Natural killer cell (primary cell): ENCODE measurements around the gene CTDP1. TPM values are rescaled to one million over a fixed set of nuclear protein-coding genes. Genes with fewer than 3 reads are reported as not detected.

Experiments used
- ATAC-seq, 3 donors: fragments of 150-1000 bp in 2 of 3; fragments of 200-7000 bp in 1 of 3; cut with Tn5 transposase; 1 replicate in 1 of 3; 2 replicates in 2 of 3; pipeline ENCODE4 v1.10.0; 2021; ENCODE audit warnings: mild to moderate bottlenecking in 2 of 3, moderate library complexity in 2 of 3
- DNase-seq, 2 donors: peaks; one replicate each; pipeline versions ENCODE4 v3.0.0 to v3.0.0-alpha.2; 2013 to 2021; ENCODE audit warnings: mixed read lengths in 1 of 2
- H3K27ac ChIP-seq: one replicate; pipeline ENCODE4 v1.5.1; 2013; ENCODE audit warnings: mild to moderate bottlenecking, low read length
- H3K27me3 ChIP-seq: one replicate; pipeline ENCODE4 v1.6.1; 2013; ENCODE audit warnings: low read length; ENCODE audit not compliant: control insufficient read depth, insufficient read depth
- H3K36me3 ChIP-seq: one replicate; pipeline ENCODE4 v1.6.1; 2013; ENCODE audit warnings: low read length; ENCODE audit not compliant: control insufficient read depth, insufficient read depth
- H3K4me1 ChIP-seq: one replicate; pipeline ENCODE4 v1.6.1; 2013; ENCODE audit warnings: low read length; ENCODE audit not compliant: control insufficient read depth, insufficient read depth
- H3K4me3 ChIP-seq: one replicate; pipeline ENCODE4 v1.5.1; 2013; ENCODE audit warnings: low read length
- H3K9me3 ChIP-seq: one replicate; pipeline ENCODE4 v1.6.1; 2013; ENCODE audit warnings: low read length; ENCODE audit not compliant: control insufficient read depth, insufficient read depth
- H3K27ac Mint-ChIP-seq, 2 donors: one replicate each; pipeline ENCODE4 v1.8.0; 2022; ENCODE audit warnings: mild to moderate bottlenecking in 2 of 2, mixed read lengths in 2 of 2, moderate library complexity in 1 of 2
- H3K27me3 Mint-ChIP-seq, 2 donors: one replicate each; pipeline ENCODE4 v1.8.0; 2022; ENCODE audit warnings: low read depth in 2 of 2, mixed read lengths in 2 of 2
- H3K36me3 Mint-ChIP-seq: one replicate; pipeline ENCODE4 v1.8.0; 2022; ENCODE audit warnings: mixed read lengths
- H3K4me1 Mint-ChIP-seq, 2 donors: one replicate each; pipeline ENCODE4 v1.8.0; 2022; ENCODE audit warnings: mixed read lengths in 2 of 2
- H3K4me3 Mint-ChIP-seq: one replicate; pipeline ENCODE4 v1.8.0; 2022; ENCODE audit warnings: mild to moderate bottlenecking, moderate library complexity, mixed read lengths
- H3K9me3 Mint-ChIP-seq, 2 donors: one replicate each; pipeline ENCODE4 v1.8.0; 2022; ENCODE audit warnings: mixed read lengths in 2 of 2
- WGBS: methylation state at CpG from one replicate; pipeline ENCODE4 v1.1.7; 2013; ENCODE audit warnings: missing lambda C conversion rate; ENCODE audit not compliant: insufficient coverage; 5-methylcytosine and 5-hydroxymethylcytosine counted together
- intact Hi-C: fragments of 100-400 bp; cut with micrococcal nuclease; formaldehyde crosslinking; loops from one replicate; pipeline ENCODE4 v1.14.2; 2022
- total RNA-seq, 4 donors: library from RNA; stranded (reverse); fragments of 120-200 nt in 1 of 4; gene quantifications; one replicate each; pipeline versions ENCODE4 v1.2.3 to v1.2.4, GENCODE V29; 2013 to 2022
- TF ChIP-seq, protein P1 (sequence below): fragments of 200-600 bp; IDR thresholded peaks from one replicate; pipeline ENCODE4 v1.8.0; 2022; ENCODE audit warnings: antibody characterized with exemption

Gene CTDP1
- total RNA-seq, 3 donors from 2014 or later (not counting 1 experiment from before 2014, with no cell fraction given): 66.9 to 89.4 (median 77.1) TPM

DNA sequence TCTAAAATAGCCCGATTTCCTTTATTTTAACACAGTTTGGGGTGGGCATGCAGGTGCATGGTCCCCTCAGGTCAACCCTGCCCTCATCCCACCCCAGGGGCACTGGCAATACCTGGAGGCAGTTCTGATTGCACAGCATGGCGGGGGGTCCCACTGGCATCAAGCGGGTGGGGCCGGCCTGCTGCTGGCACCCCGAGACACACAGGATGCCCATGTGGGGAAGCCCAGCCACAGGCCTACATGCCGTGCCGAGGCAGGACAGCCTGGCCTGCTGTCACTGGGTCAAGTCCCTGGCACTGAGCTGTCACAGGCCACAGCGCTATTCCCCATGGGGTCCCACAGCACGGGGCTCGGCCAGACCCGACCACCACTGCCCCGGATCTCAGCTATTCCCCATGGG lies 106.2 kb downstream of the CTDP1 start:
- no peaks in the 10 kb centered on the region for H3K36me3 Mint-ChIP-seq
- DNase-seq (no peak), ATAC-seq (no peak)
- Histone ChIP-seq H3K36me3 (no peaks in the 10 kb centered on the region), H3K4me1 (peaks cover 7% of the 10 kb centered on the region), H3K9me3 (no peaks in the 10 kb centered on the region), H3K4me3 (no peak overlapping the region), H3K27ac (no peak overlapping the region), H3K27me3 (peaks cover 17% of the 10 kb centered on the region)
- no peak overlapping the region for H3K4me3 Mint-ChIP-seq
- H3K4me1 Mint-ChIP-seq: no peaks in the 10 kb centered on the region
- no peaks in the 10 kb centered on the region for H3K9me3 Mint-ChIP-seq
- 76% methylated on average over 11 of the region's 12 CpGs for WGBS
- no peak overlapping the region for H3K27ac Mint-ChIP-seq
- H3K27me3 Mint-ChIP-seq: peaks cover 16 to 24% of the 10 kb centered on the region in 2 donors
- intact Hi-C loops: no loop called here
- TF ChIP-seq, protein P1, sequence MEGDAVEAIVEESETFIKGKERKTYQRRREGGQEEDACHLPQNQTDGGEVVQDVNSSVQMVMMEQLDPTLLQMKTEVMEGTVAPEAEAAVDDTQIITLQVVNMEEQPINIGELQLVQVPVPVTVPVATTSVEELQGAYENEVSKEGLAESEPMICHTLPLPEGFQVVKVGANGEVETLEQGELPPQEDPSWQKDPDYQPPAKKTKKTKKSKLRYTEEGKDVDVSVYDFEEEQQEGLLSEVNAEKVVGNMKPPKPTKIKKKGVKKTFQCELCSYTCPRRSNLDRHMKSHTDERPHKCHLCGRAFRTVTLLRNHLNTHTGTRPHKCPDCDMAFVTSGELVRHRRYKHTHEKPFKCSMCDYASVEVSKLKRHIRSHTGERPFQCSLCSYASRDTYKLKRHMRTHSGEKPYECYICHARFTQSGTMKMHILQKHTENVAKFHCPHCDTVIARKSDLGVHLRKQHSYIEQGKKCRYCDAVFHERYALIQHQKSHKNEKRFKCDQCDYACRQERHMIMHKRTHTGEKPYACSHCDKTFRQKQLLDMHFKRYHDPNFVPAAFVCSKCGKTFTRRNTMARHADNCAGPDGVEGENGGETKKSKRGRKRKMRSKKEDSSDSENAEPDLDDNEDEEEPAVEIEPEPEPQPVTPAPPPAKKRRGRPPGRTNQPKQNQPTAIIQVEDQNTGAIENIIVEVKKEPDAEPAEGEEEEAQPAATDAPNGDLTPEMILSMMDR: no peak

DNA sequence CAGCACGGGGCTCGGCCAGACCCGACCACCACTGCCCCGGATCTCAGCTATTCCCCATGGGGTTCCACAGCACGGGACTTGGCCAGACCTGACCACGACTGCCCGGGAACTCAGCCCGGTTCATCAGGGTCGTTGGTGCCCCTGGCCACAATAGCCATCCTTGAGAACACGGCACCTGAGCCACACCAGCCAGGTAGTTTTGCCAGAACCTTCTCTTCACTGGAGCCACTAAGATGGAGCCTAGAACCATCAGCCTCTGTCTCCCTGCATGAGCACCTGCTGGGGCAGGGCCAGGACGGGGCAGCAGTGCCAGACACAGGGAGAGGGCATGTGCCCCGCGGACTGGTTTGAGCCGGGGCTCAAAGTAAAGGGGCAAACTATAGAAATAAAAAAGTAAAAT lies 106.7 kb downstream of the CTDP1 start:
- DNase-seq (no peak), ATAC-seq (no peak)
- H3K4me1 Mint-ChIP-seq: peaks cover under 1 to 4% of the 10 kb centered on the region in 2 donors
- H3K27me3 ChIP-seq: peaks cover 17% of the 10 kb centered on the region
- H3K27me3 Mint-ChIP-seq: peaks cover 20 to 29% of the 10 kb centered on the region in 2 donors
- H3K36me3 ChIP-seq: no peaks in the 10 kb centered on the region
- no peak overlapping the region for H3K27ac ChIP-seq
- no peaks in the 10 kb centered on the region for H3K9me3 ChIP-seq
- WGBS: 81% methylated on average over 14 of the region's 14 CpGs
- H3K36me3 Mint-ChIP-seq: no peaks in the 10 kb centered on the region
- no peaks in the 10 kb centered on the region for H3K9me3 Mint-ChIP-seq
- TF ChIP-seq, protein P1: no peak
- intact Hi-C loops: no loop called here
- no peak overlapping the region for H3K4me3 ChIP-seq
- H3K4me3 Mint-ChIP-seq: no peak overlapping the region
- H3K4me1 ChIP-seq: peaks cover 12% of the 10 kb centered on the region
- H3K27ac Mint-ChIP-seq: no peak overlapping the region

DNA sequence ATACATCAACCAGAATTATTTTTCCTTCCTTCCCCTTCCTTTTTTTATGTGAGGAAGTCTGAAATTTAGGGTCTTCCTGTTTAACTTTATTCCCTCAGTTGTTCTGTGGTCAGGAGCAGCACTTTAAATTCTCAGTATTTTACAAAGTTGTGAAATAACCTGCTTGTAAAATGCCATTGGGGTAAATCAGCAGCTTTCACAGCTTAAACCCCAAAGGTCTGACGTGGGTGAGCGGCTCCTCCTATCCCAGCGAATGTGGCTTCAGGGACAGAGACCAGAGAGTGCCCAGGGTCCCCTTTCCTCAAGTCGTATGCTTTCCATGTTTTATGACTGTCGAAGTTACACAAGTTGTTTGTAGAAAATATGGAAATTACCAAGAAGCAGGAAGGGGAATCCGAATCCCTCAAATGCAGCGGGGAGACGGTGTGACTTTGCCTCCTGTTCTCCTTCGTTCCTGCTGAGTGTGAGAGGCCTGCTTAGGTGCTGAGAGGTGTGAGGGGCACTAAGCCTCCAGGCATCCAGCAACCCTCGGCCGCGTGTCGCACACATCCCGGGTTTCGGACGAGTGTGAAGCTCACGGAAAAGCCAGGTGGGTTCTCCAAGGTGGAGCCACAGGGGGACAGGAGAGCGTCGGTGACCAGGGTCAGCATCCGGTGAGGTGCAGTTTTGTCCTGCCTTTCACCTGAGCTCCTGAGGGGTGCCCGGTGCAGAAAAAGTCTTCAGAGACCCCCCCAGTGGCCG lies 107.4 kb downstream of the CTDP1 start:
- no peak overlapping the region for H3K27ac Mint-ChIP-seq
- DNase-seq: no peak
- 82% methylated on average over 22 of the region's 22 CpGs for WGBS
- H3K27me3 Mint-ChIP-seq: peaks cover 27 to 35% of the 10 kb centered on the region in 2 donors
- no peak overlapping the region for H3K4me3 ChIP-seq
- H3K4me1 Mint-ChIP-seq: peaks cover 7 to 10% of the 10 kb centered on the region in 2 donors
- no peaks in the 10 kb centered on the region for H3K9me3 ChIP-seq
- TF ChIP-seq, protein P1: no peak
- ATAC-seq: no peak
- H3K36me3 Mint-ChIP-seq: no peaks in the 10 kb centered on the region
- intact Hi-C loops: no loop called here
- peaks cover 17% of the 10 kb centered on the region for H3K27me3 ChIP-seq
- no peaks in the 10 kb centered on the region for H3K36me3 ChIP-seq
- H3K27ac ChIP-seq: no peak overlapping the region
- H3K4me3 Mint-ChIP-seq: no peak overlapping the region
- peaks cover 18% of the 10 kb centered on the region for H3K4me1 ChIP-seq
- no peaks in the 10 kb centered on the region for H3K9me3 Mint-ChIP-seq

DNA sequence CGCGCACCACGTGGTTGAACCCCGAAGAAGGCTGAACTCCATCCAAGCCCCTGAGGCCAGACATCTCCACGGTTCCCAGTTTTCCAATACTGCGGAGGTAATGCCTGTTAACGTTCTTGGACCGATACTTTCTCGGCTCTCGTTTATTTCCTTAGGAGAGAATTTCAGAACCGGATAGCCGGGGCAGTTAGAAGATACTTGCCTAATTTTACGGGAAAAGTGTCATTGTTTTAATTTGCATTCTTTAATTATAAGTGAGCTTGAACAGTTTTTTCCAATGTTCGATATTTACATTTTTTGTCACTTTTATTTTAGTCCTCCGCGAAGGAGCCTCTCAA lies 107.9 kb downstream of the CTDP1 start:
- no peak for ATAC-seq
- Histone ChIP-seq H3K27ac (no peak overlapping the region), H3K9me3 (no peaks in the 10 kb centered on the region), H3K27me3 (peaks cover 17% of the 10 kb centered on the region), H3K36me3 (no peaks in the 10 kb centered on the region), H3K4me1 (peaks cover 23% of the 10 kb centered on the region), H3K4me3 (no peak overlapping the region)
- peaks cover 9 to 14% of the 10 kb centered on the region in 2 donors for H3K4me1 Mint-ChIP-seq
- no peak overlapping the region for H3K4me3 Mint-ChIP-seq
- peaks cover 32 to 41% of the 10 kb centered on the region in 2 donors for H3K27me3 Mint-ChIP-seq
- intact Hi-C loops: no loop called here
- no peak for DNase-seq
- H3K27ac Mint-ChIP-seq: no peak overlapping the region
- no peaks in the 10 kb centered on the region for H3K9me3 Mint-ChIP-seq
- 88% methylated on average over 16 of the region's 16 CpGs for WGBS
- TF ChIP-seq, protein P1: no peak
- H3K36me3 Mint-ChIP-seq: no peaks in the 10 kb centered on the region
